HCT116 (cell line): Measurements from ENCODE around the gene PGR. TPM values are rescaled to one million over a fixed set of nuclear protein-coding genes. Genes with fewer than 3 reads are reported as not detected.

Experiments used
- ATAC-seq: fragments of 200-7000 bp; cut with Tn5 transposase; 2 replicates; pipeline ENCODE4 v1.9.1; 2020; ENCODE audit warnings: mild to moderate bottlenecking, moderate library complexity
- BruUV-seq: library from RNA; stranded (reverse); fragments of 400-500 nt; replicated peaks from 2 replicates; lab custom pipeline; 2021; lab: Mats Ljungman, UMichigan
- CTCF ChIA-PET: fragments of 300-600 bp; sonication (Branson Sonifier 250); formaldehyde crosslinking; loops from one replicate; lab custom pipeline; 2021; ENCODE audit warnings: antibody characterized with exemption; lab: Charles Lee
- POLR2A ChIA-PET: fragments of 300-600, 350-600 bp; sonication (Branson Sonifier 250); formaldehyde crosslinking; loops from one replicate; lab custom pipeline; 2021; ENCODE audit warnings: antibody characterized with exemption; lab: Charles Lee
- RAD21 ChIA-PET, 2 experiments: fragments of 300-600 bp; sonication (Branson Sonifier 250); formaldehyde crosslinking; loops; one replicate each; lab custom pipeline; 2023; ENCODE audit warnings: low total read pairs in 2 of 2; ENCODE audit not compliant: uncharacterized antibody in 2 of 2, unreplicated experiment in 2 of 2, low non-redundant PET in 1 of 2; lab: Charles Lee
- DNase-seq: peaks from one replicate; pipeline ENCODE4 v3.0.0-alpha.2; 2010; ENCODE audit warnings: low read depth, low spot score
- H2AFZ ChIP-seq: fragments of 200-600 bp; shearing (Covaris generic), sonication (generic); 2 replicates; pipeline ENCODE4 v1.6.1; 2017; ENCODE audit warnings: low read depth, mixed run types, mixed read lengths, antibody characterized with exemption, low read length; ENCODE audit not compliant: poor library complexity, severe bottlenecking
- H3K27ac ChIP-seq: 2 replicates; pipeline ENCODE4 v1.5.1; 2012; ENCODE audit warnings: low read depth, low read length
- H3K27me3 ChIP-seq: fragments of 200-600 bp; sonication (generic); 2 replicates; pipeline ENCODE4 v1.6.1; 2016; ENCODE audit warnings: mixed run types, low read length, mixed read lengths; ENCODE audit not compliant: insufficient read depth
- H3K36me3 ChIP-seq, 2 experiments: fragments of 200-500 bp in 1 of 2; fragments of 200-600 bp in 1 of 2; sonication (Bioruptor generic) in 1 of 2; sonication (generic) in 1 of 2; 2 replicates each; pipeline versions ENCODE4 v1.5.1 to v1.6.1; 2014 to 2016; ENCODE audit warnings: low read length in 2 of 2, inconsistent platforms in 1 of 2, mixed read lengths in 1 of 2, mixed run types in 1 of 2; ENCODE audit not compliant: insufficient read depth in 2 of 2, control insufficient read depth in 1 of 2
- H3K4me1 ChIP-seq, 2 experiments: fragments of 200-600 bp in 1 of 2; sonication (generic) in 1 of 2; 2 replicates each; pipeline versions ENCODE4 v1.5.1 to v1.6.1; 2012 to 2017; ENCODE audit warnings: low read length in 2 of 2, inconsistent platforms in 1 of 2, mild to moderate bottlenecking in 1 of 2, mixed read lengths in 1 of 2, mixed run types in 1 of 2, moderate library complexity in 1 of 2; ENCODE audit not compliant: insufficient read depth in 2 of 2, control insufficient read depth in 1 of 2
- H3K4me2 ChIP-seq: fragments of 200-600 bp; sonication (generic); 2 replicates; pipeline ENCODE4 v1.6.1; 2017; ENCODE audit warnings: mixed run types, low read length, mixed read lengths
- H3K4me3 ChIP-seq, 2 experiments: fragments of 200-600 bp in 1 of 2; sonication (generic) in 1 of 2; replicated peaks in 1 of 2; 2 replicates each; pipeline ENCODE4 v1.5.1; 2011 to 2016; ENCODE audit warnings: low read length in 2 of 2, control low read depth in 1 of 2, low read depth in 1 of 2, mild to moderate bottlenecking in 1 of 2, mixed read lengths in 1 of 2, mixed run types in 1 of 2
- H3K79me2 ChIP-seq: fragments of 200-600 bp; sonication (generic); 2 replicates; pipeline ENCODE4 v1.6.1; 2017; ENCODE audit warnings: mild to moderate bottlenecking, mixed run types, low read length, moderate library complexity, mixed read lengths; ENCODE audit not compliant: insufficient read depth
- H3K9ac ChIP-seq: fragments of 200-600 bp; sonication (generic); 2 replicates; pipeline ENCODE4 v1.6.1; 2016; ENCODE audit warnings: low read length, mixed read lengths
- H3K9me2 ChIP-seq: fragments of 200-600 bp; sonication (generic), shearing (Covaris generic); 2 replicates; pipeline ENCODE4 v1.6.1; 2017; ENCODE audit warnings: mixed run types, mild to moderate bottlenecking, moderate library complexity; ENCODE audit not compliant: insufficient read depth
- H3K9me3 ChIP-seq, 2 experiments: fragments of 200-500 bp in 1 of 2; fragments of 200-600 bp in 1 of 2; sonication (Bioruptor generic) in 1 of 2; sonication (generic) in 1 of 2; 2 replicates each; pipeline ENCODE4 v1.6.1; 2014 to 2017; ENCODE audit warnings: low read length in 2 of 2, mixed read lengths in 2 of 2, inconsistent platforms in 1 of 2, low read depth in 1 of 2, mild to moderate bottlenecking in 1 of 2, mixed run types in 1 of 2, moderate library complexity in 1 of 2; ENCODE audit not compliant: control insufficient read depth in 1 of 2, insufficient read depth in 1 of 2
- H4K20me1 ChIP-seq: fragments of 200-600 bp; sonication (generic), shearing (Covaris generic); 2 replicates; pipeline ENCODE4 v1.6.1; 2017; ENCODE audit warnings: mixed run types, mild to moderate bottlenecking, moderate library complexity; ENCODE audit not compliant: insufficient read depth
- CEBPB ChIP-seq: IDR thresholded peaks from 2 replicates; pipeline ENCODE4 v1.6.1; 2012; ENCODE audit warnings: low read depth
- ELF1 ChIP-seq: IDR thresholded peaks from 2 replicates; pipeline ENCODE4 v1.6.1; 2012; ENCODE audit warnings: low read depth, borderline replicate concordance
- EZH2phosphoT487 ChIP-seq: fragments of 200-600 bp; IDR thresholded peaks from 2 replicates; pipeline ENCODE4 v1.6.1; 2018; ENCODE audit warnings: antibody characterized with exemption, borderline replicate concordance
- JUND ChIP-seq: IDR thresholded peaks from 2 replicates; pipeline ENCODE4 v1.6.1; 2012
- MAX ChIP-seq: IDR thresholded peaks from 2 replicates; pipeline ENCODE4 v1.6.1; 2012
- POLR2A ChIP-seq: IDR thresholded peaks from 2 replicates; pipeline ENCODE4 v1.7.0; 2011; ENCODE audit warnings: borderline replicate concordance; ENCODE audit not compliant: insufficient read depth, insufficient read length; ENCODE audit errors: extremely low read depth
- POLR2AphosphoS5 ChIP-seq: IDR thresholded peaks from 2 replicates; pipeline ENCODE4 v1.6.1; 2011; ENCODE audit warnings: mild to moderate bottlenecking, low read depth, low read length, moderate library complexity
- SIN3A ChIP-seq: IDR thresholded peaks from 2 replicates; pipeline ENCODE4 v1.6.1; 2012; ENCODE audit warnings: low read depth
- SP1 ChIP-seq: IDR thresholded peaks from 2 replicates; pipeline ENCODE4 v1.6.1; 2012; ENCODE audit warnings: low read depth
- SRF ChIP-seq: IDR thresholded peaks from 2 replicates; pipeline ENCODE4 v1.6.1; 2012; ENCODE audit warnings: low read depth
- YY1 ChIP-seq: IDR thresholded peaks from 2 replicates; pipeline ENCODE4 v1.6.1; 2011; ENCODE audit warnings: low read length, low read depth, moderate library complexity, mild to moderate bottlenecking; ENCODE audit not compliant: insufficient replicate concordance; ENCODE audit errors: extremely low read depth
- ZFX ChIP-seq: fragments of 450-650 bp; IDR thresholded peaks from 2 replicates; pipeline ENCODE4 v1.6.1; 2017
- ZNF274 ChIP-seq: fragments of 200-500 bp; sonication (Bioruptor generic); IDR thresholded peaks from 2 replicates; pipeline ENCODE4 v1.6.1; 2014; ENCODE audit warnings: mild to moderate bottlenecking, low read depth, low read length, inconsistent platforms
- intact Hi-C: fragments of 100-400 bp; cut with micrococcal nuclease; formaldehyde crosslinking; loops from 2 replicates; pipeline ENCODE4 v1.10.0; 2022
- total RNA-seq: library from RNA; stranded (reverse); gene quantifications from one replicate; pipeline ENCODE4 v1.2.1, GENCODE V29; 2021; ENCODE audit not compliant: unreplicated experiment
- TF ChIP-seq, protein P1 (sequence below): IDR thresholded peaks from 2 replicates; pipeline ENCODE4 v1.6.1; 2011; ENCODE audit warnings: mild to moderate bottlenecking, low read length, moderate library complexity; ENCODE audit not compliant: insufficient replicate concordance; ENCODE audit errors: extremely low read depth
- TF ChIP-seq, protein P2 (sequence below), 3 experiments: fragments of 200-600 bp in 1 of 3; sonication (generic) in 1 of 3; IDR thresholded peaks in 2 of 3; conservative IDR thresholded peaks in 1 of 3; 2 replicates each; pipeline ENCODE4 v1.5.1; 2012 to 2017; ENCODE audit warnings: low read depth in 2 of 3, low read length in 2 of 3, antibody characterized with exemption in 1 of 3, borderline replicate concordance in 1 of 3, control low read depth in 1 of 3, mild to moderate bottlenecking in 1 of 3, mixed read lengths in 1 of 3, mixed run types in 1 of 3, moderate library complexity in 1 of 3; ENCODE audit not compliant: insufficient read depth in 1 of 3
- TF ChIP-seq, protein P3 (sequence below): IDR thresholded peaks from 2 replicates; pipeline ENCODE4 v1.6.1; 2012; ENCODE audit warnings: low read depth

PGR gene
- total RNA-seq, 1 experiment from 2014 or later = not detected

GRCh38 chr11:101128571-101129202 is 926 bp downstream of the PGR start (continued):
- TF ChIP-seq SP1 (no peak), SRF (no peak), YY1 (no peak), EZH2phosphoT487 (no peak)

- no peak overlapping the region for H3K9ac ChIP-seq
- H2AFZ ChIP-seq = no peak overlapping the region
- no peak overlapping the region for H3K27ac ChIP-seq
- no peak overlapping the region for H3K4me3 ChIP-seq
- intact Hi-C loops = no loop called here
- no peaks in the 10 kb centered on the region for H3K27me3 ChIP-seq
- H4K20me1 ChIP-seq = no peaks in the 10 kb centered on the region
- ChIA-PET RAD21 (no interaction called here), POLR2A (no interaction called here), CTCF (no interaction called here)
- H3K36me3 ChIP-seq = no peaks in the 10 kb centered on the region
- no peaks in the 10 kb centered on the region for H3K79me2 ChIP-seq
- DNase-seq (no peak), ATAC-seq (no peak)
- no peaks in the 10 kb centered on the region for H3K4me1 ChIP-seq
- BruUV-seq = no TSS peak
- H3K4me2 ChIP-seq = no peak overlapping the region
- no peaks in the 10 kb centered on the region for H3K9me3 ChIP-seq
- no peaks in the 10 kb centered on the region for H3K9me2 ChIP-seq
- TF ChIP-seq JUND (no peak), POLR2A (no peak), CEBPB (no peak), POLR2AphosphoS5 (no peak), ZFX (no peak), YY1 (no peak), SRF (no peak), ZNF274 (no peak), MAX (no peak), ELF1 (no peak), SIN3A (no peak)
- TF ChIP-seq, protein P1, sequence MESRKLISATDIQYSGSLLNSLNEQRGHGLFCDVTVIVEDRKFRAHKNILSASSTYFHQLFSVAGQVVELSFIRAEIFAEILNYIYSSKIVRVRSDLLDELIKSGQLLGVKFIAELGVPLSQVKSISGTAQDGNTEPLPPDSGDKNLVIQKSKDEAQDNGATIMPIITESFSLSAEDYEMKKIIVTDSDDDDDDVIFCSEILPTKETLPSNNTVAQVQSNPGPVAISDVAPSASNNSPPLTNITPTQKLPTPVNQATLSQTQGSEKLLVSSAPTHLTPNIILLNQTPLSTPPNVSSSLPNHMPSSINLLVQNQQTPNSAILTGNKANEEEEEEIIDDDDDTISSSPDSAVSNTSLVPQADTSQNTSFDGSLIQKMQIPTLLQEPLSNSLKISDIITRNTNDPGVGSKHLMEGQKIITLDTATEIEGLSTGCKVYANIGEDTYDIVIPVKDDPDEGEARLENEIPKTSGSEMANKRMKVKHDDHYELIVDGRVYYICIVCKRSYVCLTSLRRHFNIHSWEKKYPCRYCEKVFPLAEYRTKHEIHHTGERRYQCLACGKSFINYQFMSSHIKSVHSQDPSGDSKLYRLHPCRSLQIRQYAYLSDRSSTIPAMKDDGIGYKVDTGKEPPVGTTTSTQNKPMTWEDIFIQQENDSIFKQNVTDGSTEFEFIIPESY = no peak
- TF ChIP-seq, protein P2, sequence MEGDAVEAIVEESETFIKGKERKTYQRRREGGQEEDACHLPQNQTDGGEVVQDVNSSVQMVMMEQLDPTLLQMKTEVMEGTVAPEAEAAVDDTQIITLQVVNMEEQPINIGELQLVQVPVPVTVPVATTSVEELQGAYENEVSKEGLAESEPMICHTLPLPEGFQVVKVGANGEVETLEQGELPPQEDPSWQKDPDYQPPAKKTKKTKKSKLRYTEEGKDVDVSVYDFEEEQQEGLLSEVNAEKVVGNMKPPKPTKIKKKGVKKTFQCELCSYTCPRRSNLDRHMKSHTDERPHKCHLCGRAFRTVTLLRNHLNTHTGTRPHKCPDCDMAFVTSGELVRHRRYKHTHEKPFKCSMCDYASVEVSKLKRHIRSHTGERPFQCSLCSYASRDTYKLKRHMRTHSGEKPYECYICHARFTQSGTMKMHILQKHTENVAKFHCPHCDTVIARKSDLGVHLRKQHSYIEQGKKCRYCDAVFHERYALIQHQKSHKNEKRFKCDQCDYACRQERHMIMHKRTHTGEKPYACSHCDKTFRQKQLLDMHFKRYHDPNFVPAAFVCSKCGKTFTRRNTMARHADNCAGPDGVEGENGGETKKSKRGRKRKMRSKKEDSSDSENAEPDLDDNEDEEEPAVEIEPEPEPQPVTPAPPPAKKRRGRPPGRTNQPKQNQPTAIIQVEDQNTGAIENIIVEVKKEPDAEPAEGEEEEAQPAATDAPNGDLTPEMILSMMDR (IDR thresholded peaks at IDR 0.05 in 2 of 3, conservative IDR thresholded peaks at IDR 0.05 in 1 of 3; ENCODE audit: borderline replicate concordance in 1 of 3, insufficient read depth in 1 of 3, low read depth in 2 of 3, low read length in 2 of 3) = no peak
- TF ChIP-seq, protein P3, sequence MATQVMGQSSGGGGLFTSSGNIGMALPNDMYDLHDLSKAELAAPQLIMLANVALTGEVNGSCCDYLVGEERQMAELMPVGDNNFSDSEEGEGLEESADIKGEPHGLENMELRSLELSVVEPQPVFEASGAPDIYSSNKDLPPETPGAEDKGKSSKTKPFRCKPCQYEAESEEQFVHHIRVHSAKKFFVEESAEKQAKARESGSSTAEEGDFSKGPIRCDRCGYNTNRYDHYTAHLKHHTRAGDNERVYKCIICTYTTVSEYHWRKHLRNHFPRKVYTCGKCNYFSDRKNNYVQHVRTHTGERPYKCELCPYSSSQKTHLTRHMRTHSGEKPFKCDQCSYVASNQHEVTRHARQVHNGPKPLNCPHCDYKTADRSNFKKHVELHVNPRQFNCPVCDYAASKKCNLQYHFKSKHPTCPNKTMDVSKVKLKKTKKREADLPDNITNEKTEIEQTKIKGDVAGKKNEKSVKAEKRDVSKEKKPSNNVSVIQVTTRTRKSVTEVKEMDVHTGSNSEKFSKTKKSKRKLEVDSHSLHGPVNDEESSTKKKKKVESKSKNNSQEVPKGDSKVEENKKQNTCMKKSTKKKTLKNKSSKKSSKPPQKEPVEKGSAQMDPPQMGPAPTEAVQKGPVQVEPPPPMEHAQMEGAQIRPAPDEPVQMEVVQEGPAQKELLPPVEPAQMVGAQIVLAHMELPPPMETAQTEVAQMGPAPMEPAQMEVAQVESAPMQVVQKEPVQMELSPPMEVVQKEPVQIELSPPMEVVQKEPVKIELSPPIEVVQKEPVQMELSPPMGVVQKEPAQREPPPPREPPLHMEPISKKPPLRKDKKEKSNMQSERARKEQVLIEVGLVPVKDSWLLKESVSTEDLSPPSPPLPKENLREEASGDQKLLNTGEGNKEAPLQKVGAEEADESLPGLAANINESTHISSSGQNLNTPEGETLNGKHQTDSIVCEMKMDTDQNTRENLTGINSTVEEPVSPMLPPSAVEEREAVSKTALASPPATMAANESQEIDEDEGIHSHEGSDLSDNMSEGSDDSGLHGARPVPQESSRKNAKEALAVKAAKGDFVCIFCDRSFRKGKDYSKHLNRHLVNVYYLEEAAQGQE = no peak
These were observed 1.7 kb downstream of the PGR start for GRCh38 chr11:101127699-101128570.
